Activated CD4-positive, alpha-beta T cell treated with anti-CD3 and anti-CD28 coated beads for 24 hours (primary cell): ENCODE results near the gene CYP4A22.
A peak's percentile ranks its signal among the peaks of the same experiment; 100 is the strongest.
"Not testable (repeated sequence)": the region's sequence is repeated elsewhere in the genome, so short reads cannot be mapped to it uniquely, and the experiment has no call there.

ENCODE experiments used
- DNase-seq, 2 donors: peaks; one replicate each; pipeline ENCODE4 v3.0.0-alpha.2; 2020; ENCODE audit warnings: low read depth in 2 of 2

The CYP4A22 gene

GRCh38 chr1:47156457-47156856 lies 19.2 kb downstream of the CYP4A22 start:
- DNase-seq: not testable (repeated sequence)

- not testable (repeated sequence) for DNase-seq
These were observed 20.7 kb downstream of the CYP4A22 start for GRCh38 chr1:47157957-47158356.

- no peak for DNase-seq
These were observed 23.5 kb downstream of the CYP4A22 start for GRCh38 chr1:47160716-47161115.

GRCh38 chr1:47161298-47162040 lies 24.2 kb downstream of the CYP4A22 start:
- no peak for DNase-seq

GRCh38 chr1:47164552-47164951 lies 27.3 kb downstream of the CYP4A22 start:
- no peak for DNase-seq

GRCh38 chr1:47172782-47173181 lies 35.5 kb downstream of the CYP4A22 start:
- DNase-seq: no peak

- DNase-seq: no peak
These were observed 37.4 kb downstream of the CYP4A22 start for GRCh38 chr1:47174656-47175020.

GRCh38 chr1:47175227-47175934 lies 38.1 kb downstream of the CYP4A22 start:
- peak; percentile 14 to 28 for DNase-seq

- no peak for DNase-seq
These were observed 40.8 kb downstream of the CYP4A22 start for GRCh38 chr1:47178020-47178419.

GRCh38 chr1:47178654-47179016 lies 41.4 kb downstream of the CYP4A22 start:
- no peak for DNase-seq

GRCh38 chr1:47179017-47179987 lies 42.1 kb downstream of the CYP4A22 start:
- peak; percentile 60 to 82 for DNase-seq

GRCh38 chr1:47179988-47180563 lies 42.8 kb downstream of the CYP4A22 start:
- no peak for DNase-seq

GRCh38 chr1:47180603-47181094 lies 43.4 kb downstream of the CYP4A22 start:
- no peak for DNase-seq

GRCh38 chr1:47181095-47181954 lies 44.1 kb downstream of the CYP4A22 start:
- DNase-seq: no peak

GRCh38 chr1:47181955-47182675 lies 44.9 kb downstream of the CYP4A22 start:
- DNase-seq: no peak

GRCh38 chr1:47182676-47183235 lies 45.5 kb downstream of the CYP4A22 start:
- no peak for DNase-seq

GRCh38 chr1:47183308-47184089 lies 46.3 kb downstream of the CYP4A22 start:
- no peak for DNase-seq

- no peak for DNase-seq
These were observed 47.0 kb downstream of the CYP4A22 start for GRCh38 chr1:47184090-47184821.
